Skeletal muscle tissue (tissue), 5 donors: Measurements from ENCODE around the gene PPIP5K1. TPM values are rescaled to one million over a fixed set of nuclear protein-coding genes. Genes with fewer than 3 reads are reported as not detected.

Source experiments
- H3K27ac ChIP-seq: one replicate; pipeline ENCODE4 v1.7.0; 2013; ENCODE audit warnings: mild to moderate bottlenecking, low read depth, low read length, inconsistent platforms
- H3K27me3 ChIP-seq, 3 donors: one replicate each; pipeline ENCODE4 v1.7.0; 2013; ENCODE audit warnings: low read length in 3 of 3; ENCODE audit not compliant: control insufficient read depth in 3 of 3, insufficient read depth in 3 of 3
- H3K36me3 ChIP-seq, 3 donors: one replicate each; pipeline ENCODE4 v1.7.0; 2013; ENCODE audit warnings: low read length in 3 of 3; ENCODE audit not compliant: control insufficient read depth in 3 of 3, insufficient read depth in 3 of 3
- H3K4me1 ChIP-seq, 3 donors: one replicate each; pipeline ENCODE4 v1.7.0; 2013; ENCODE audit warnings: low read length in 3 of 3, mild to moderate bottlenecking in 3 of 3; ENCODE audit not compliant: control insufficient read depth in 3 of 3, insufficient read depth in 3 of 3
- H3K4me3 ChIP-seq, 3 donors: one replicate each; pipeline ENCODE4 v1.7.0; 2013; ENCODE audit warnings: low read length in 3 of 3
- H3K9ac ChIP-seq, 3 donors: one replicate each; pipeline ENCODE4 v1.7.0; 2013; ENCODE audit warnings: low read length in 3 of 3, mild to moderate bottlenecking in 3 of 3, moderate library complexity in 2 of 3, low read depth in 1 of 3
- H3K9me3 ChIP-seq, 3 donors: one replicate each; pipeline ENCODE4 v1.7.0; 2013; ENCODE audit warnings: low read length in 3 of 3; ENCODE audit not compliant: control insufficient read depth in 3 of 3
- small RNA-seq: library from RNA; depleted of rRNA; stranded (forward); fragments of <200 nt; gene quantifications from one replicate; pipeline ENCODE3, GENCODE V24; 2014
- total RNA-seq: library from RNA; depleted of rRNA; stranded (reverse); fragments of >200 nt; gene quantifications from one replicate; pipeline ENCODE4 v1.2.3, GENCODE V29; 2014
- donor health status: Osteomylitis.

Gene PPIP5K1
- total RNA-seq, 1 donor from 2014 or later, result 8.9 TPM

DNA sequence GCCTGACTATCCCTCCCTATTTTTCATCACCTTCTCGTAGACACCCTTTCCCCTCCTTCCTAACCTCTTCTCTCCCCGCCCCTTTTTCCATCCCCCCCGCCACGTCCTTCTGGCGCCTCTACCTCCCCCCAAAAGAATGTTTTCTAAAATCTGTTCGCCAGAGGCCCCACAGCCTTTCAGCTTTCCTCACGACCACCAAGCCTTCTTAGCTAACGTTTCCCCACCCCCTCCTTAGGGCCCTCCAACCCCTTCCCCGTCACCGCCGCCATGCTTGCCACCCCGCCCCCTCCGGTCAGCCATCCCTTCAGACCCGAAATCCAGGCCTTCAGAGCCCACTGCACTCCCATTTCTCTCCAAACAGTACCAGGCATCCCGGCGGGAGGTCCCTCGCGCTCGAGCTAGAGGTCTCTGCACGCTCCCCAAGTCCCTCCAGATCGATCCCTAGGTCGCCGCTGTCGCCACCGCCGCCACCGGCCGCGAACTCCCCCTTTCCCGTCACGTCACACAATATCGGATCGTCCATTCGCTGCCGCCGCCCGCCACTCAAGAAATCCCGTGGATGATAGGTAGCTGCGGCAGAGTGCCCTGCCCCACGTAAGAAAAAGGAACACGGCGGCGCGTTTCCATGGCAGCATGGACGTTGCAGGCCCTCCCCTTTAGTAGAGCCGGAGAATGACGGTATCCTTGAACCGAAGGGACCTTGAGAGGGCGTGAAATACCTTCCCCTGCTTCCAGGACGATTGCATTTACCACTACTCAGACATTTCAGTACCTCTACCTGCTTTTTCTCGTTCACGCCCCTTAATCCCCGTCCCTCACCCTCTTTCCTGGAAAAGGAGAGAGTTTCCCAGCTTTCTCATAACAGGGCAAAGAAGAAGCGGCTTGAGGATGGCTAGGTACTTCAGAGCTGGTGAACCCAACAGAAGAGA, 97.1 kb downstream of the PPIP5K1 start, which contains the start of gene TP53BP1:
Gene TP53BP1, minus strand, starts transcription at position 484 of the 929 bp plus-strand sequence. Its CDS starts 113 bp downstream, at position 371.
- H3K4me3 ChIP-seq, result peak within 1 kb of the TSS; percentile 95 to 97 (median 96)
- no peaks in the 10 kb centered on the region for H3K9me3 ChIP-seq
- H3K27me3 ChIP-seq, result no peaks in the 10 kb centered on the region
- H3K36me3 ChIP-seq, result peaks cover 4 to 29% (median 9%) of the 10 kb centered on the region in 3 donors
- peak within 1 kb of the TSS; percentile 61 for H3K27ac ChIP-seq
- peaks cover 8 to 19% (median 12%) of the 10 kb centered on the region in 3 donors for H3K4me1 ChIP-seq
- H3K9ac ChIP-seq, result peak within 1 kb of the TSS; percentile 72 to 84 (median 80)

GRCh38 chr15:43492266-43492665, 97.7 kb downstream of the PPIP5K1 start:
- H3K9me3 ChIP-seq, result no peaks in the 10 kb centered on the region
- peak overlapping the region; percentile 61 for H3K27ac ChIP-seq
- peaks cover 7 to 34% (median 15%) of the 10 kb centered on the region in 3 donors for H3K36me3 ChIP-seq

DNA sequence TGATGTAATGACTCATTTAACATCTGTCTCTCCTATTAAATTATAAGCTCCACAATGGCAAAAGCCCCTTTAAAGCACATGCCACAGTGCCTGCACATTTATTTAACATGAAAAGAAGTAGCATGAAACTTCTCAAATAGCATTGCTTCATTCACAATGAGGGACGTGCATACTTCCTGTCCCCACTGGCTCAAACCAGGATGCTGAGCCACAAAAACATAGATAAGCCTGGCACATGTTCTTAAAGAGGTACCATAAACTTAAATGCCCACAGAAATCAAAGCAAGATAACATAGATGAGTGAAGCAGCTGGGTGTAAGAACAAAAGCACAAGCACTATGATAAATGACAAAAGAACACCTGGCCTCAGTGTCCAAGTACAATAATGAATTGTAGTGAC, 100.8 kb downstream of the PPIP5K1 start:
- H3K27me3 ChIP-seq, result no peaks in the 10 kb centered on the region
- no peaks in the 10 kb centered on the region for H3K9me3 ChIP-seq
- no peak overlapping the region for H3K4me3 ChIP-seq
- no peak overlapping the region for H3K27ac ChIP-seq
- H3K4me1 ChIP-seq, result peaks cover 8 to 19% (median 12%) of the 10 kb centered on the region in 3 donors
- H3K9ac ChIP-seq, result no peak overlapping the region
- peaks cover 8 to 39% (median 15%) of the 10 kb centered on the region in 3 donors for H3K36me3 ChIP-seq

More at GRCh38 chr15:43492266-43492665, 97.7 kb downstream of the PPIP5K1 start:
- peak overlapping the region; percentile 72 to 80 (median 80) for H3K9ac ChIP-seq
- no peaks in the 10 kb centered on the region for H3K27me3 ChIP-seq
- peak overlapping the region; percentile 95 to 97 (median 96) for H3K4me3 ChIP-seq
- peaks cover 8 to 19% (median 12%) of the 10 kb centered on the region in 3 donors for H3K4me1 ChIP-seq

GRCh38 chr15:43488790-43489189, 101.2 kb downstream of the PPIP5K1 start:
- Histone ChIP-seq H3K27ac (no peak overlapping the region), H3K9ac (no peak overlapping the region)

GRCh38 chr15:43487271-43487895, 102.6 kb downstream of the PPIP5K1 start:
- H3K4me3 ChIP-seq, result no peak overlapping the region
- H3K4me1 ChIP-seq, result peaks cover 3 to 8% (median 6%) of the 10 kb centered on the region in 3 donors
- no peak overlapping the region for H3K27ac ChIP-seq
- no peaks in the 10 kb centered on the region for H3K27me3 ChIP-seq
- no peak overlapping the region for H3K9ac ChIP-seq
- peaks cover 8 to 39% (median 15%) of the 10 kb centered on the region in 3 donors for H3K36me3 ChIP-seq
- H3K9me3 ChIP-seq, result no peaks in the 10 kb centered on the region

More at GRCh38 chr15:43488790-43489189, 101.2 kb downstream of the PPIP5K1 start:
- Histone ChIP-seq H3K4me1 (peaks cover 8 to 15% (median 12%) of the 10 kb centered on the region in 3 donors), H3K9me3 (no peaks in the 10 kb centered on the region), H3K4me3 (no peak overlapping the region), H3K36me3 (peaks cover 8 to 39% (median 15%) of the 10 kb centered on the region in 3 donors), H3K27me3 (no peaks in the 10 kb centered on the region)

GRCh38 chr15:43484455-43484854, 105.6 kb downstream of the PPIP5K1 start:
- Histone ChIP-seq H3K27ac (no peak overlapping the region), H3K4me3 (no peak overlapping the region)

More at GRCh38 chr15:43484455-43484854, 105.6 kb downstream of the PPIP5K1 start:
- Histone ChIP-seq H3K4me1 (no peaks in the 10 kb centered on the region), H3K27me3 (no peaks in the 10 kb centered on the region), H3K36me3 (peaks cover 6 to 33% (median 15%) of the 10 kb centered on the region in 3 donors), H3K9ac (peak overlapping the region in 1 of 3 donors; percentile 17), H3K9me3 (no peaks in the 10 kb centered on the region)

Small RNA genes within 50 kb of the gene (small RNA-seq; reads per million reads assigned to genes)
- not detected for gene RNU6-554P
- not detected for gene RNU6-610P

Other genes starting within 250 kb of the PPIP5K1 start
- 28.7 TPM for gene ZSCAN29, start 219.2 kb downstream of the PPIP5K1 start, total RNA-seq
- gene TUBGCP4, start 219.1 kb downstream of the PPIP5K1 start, total RNA-seq, result 11.5 TPM
- gene TP53BP1, start 97.1 kb downstream of the PPIP5K1 start, total RNA-seq, result 87.2 TPM
- 19.3 TPM for gene MAP1A, start 72.6 kb downstream of the PPIP5K1 start, total RNA-seq
- under 0.01 TPM for gene CKMT1B, start 3.8 kb upstream of the PPIP5K1 start, total RNA-seq
- under 0.01 TPM for gene STRC, start 28.6 kb upstream of the PPIP5K1 start, total RNA-seq
- gene CATSPER2, start 58.6 kb upstream of the PPIP5K1 start, total RNA-seq, result 3.1 TPM
- gene CKMT1A, start 103.7 kb upstream of the PPIP5K1 start, total RNA-seq, result not detected
- gene PDIA3, start 156.2 kb upstream of the PPIP5K1 start, total RNA-seq, result 47.5 TPM
- gene ELL3, start 186.8 kb upstream of the PPIP5K1 start, total RNA-seq, result 4.2 TPM
- gene SERF2, start 202.1 kb upstream of the PPIP5K1 start, total RNA-seq, result 175 TPM
- under 0.01 TPM for gene SERINC4, start 210.0 kb upstream of the PPIP5K1 start, total RNA-seq
- gene HYPK, start 210.4 kb upstream of the PPIP5K1 start, total RNA-seq, result 14.1 TPM
- 21.9 TPM for gene MFAP1, start 234.5 kb upstream of the PPIP5K1 start, total RNA-seq
- gene WDR76, start 236.8 kb upstream of the PPIP5K1 start, total RNA-seq, result 5.7 TPM